Lower lobe of right lung (tissue), 2 donors: Measurements from ENCODE around the gene APH1B. TPM values are rescaled to one million over a fixed set of nuclear protein-coding genes. Genes with fewer than 3 reads are reported as not detected.

Source experiments
- ATAC-seq, 2 donors: fragments of 200-7000 bp; cut with Tn5 transposase; one replicate each; pipeline ENCODE4 v1.9.1; 2020 to 2022; ENCODE audit warnings: mild to moderate bottlenecking in 2 of 2, moderate library complexity in 2 of 2
- DNase-seq: peaks from one replicate; pipeline ENCODE4 v3.0.0-alpha.2; 2020
- H3K27ac ChIP-seq: fragments of 200-600 bp; one replicate; pipeline ENCODE4 v1.8.0; 2022
- H3K27me3 ChIP-seq: fragments of 200-600 bp; one replicate; pipeline ENCODE4 v1.8.0; 2022; ENCODE audit warnings: low read depth
- H3K36me3 ChIP-seq: fragments of 200-600 bp; one replicate; pipeline ENCODE4 v1.8.0; 2022; ENCODE audit warnings: mild to moderate bottlenecking
- H3K4me1 ChIP-seq: fragments of 200-600 bp; one replicate; pipeline ENCODE4 v1.8.0; 2022
- H3K4me3 ChIP-seq: fragments of 200-600 bp; one replicate; pipeline ENCODE4 v1.8.0; 2022; ENCODE audit warnings: mild to moderate bottlenecking
- H3K9me3 ChIP-seq: fragments of 200-600 bp; one replicate; pipeline ENCODE4 v1.8.0; 2022
- CTCF ChIP-seq: fragments of 200-600 bp; IDR thresholded peaks from one replicate; pipeline ENCODE4 v1.8.0; 2022; ENCODE audit warnings: antibody characterized with exemption, mild to moderate bottlenecking
- intact Hi-C: fragments of 100-400 bp; cut with DNase I; formaldehyde crosslinking; loops from one replicate; pipeline ENCODE4 v1.11.0; 2022
- total RNA-seq: library from RNA; stranded (reverse); fragmentation: NEBNext Ultra II Directional; extraction: Animal tissue kit (Norgen Biotek cat#: 25700); gene quantifications from one replicate; pipeline ENCODE4 v1.2.1, GENCODE V29; 2021
- donor health status: DM: no; HTN: yes; CAD: no; lungs with severe emphysema.

APH1B gene
- total RNA-seq, 1 donor from 2014 or later: 31.0 TPM

GRCh38 chr15:63358241-63359029 is 81.0 kb downstream of the APH1B start:
- ATAC-seq (no peak), DNase-seq (no peak)
- Histone ChIP-seq H3K4me1 (no peaks in the 10 kb centered on the region), H3K27me3 (no peaks in the 10 kb centered on the region), H3K27ac (no peak overlapping the region), H3K4me3 (no peak overlapping the region), H3K9me3 (no peaks in the 10 kb centered on the region), H3K36me3 (no peaks in the 10 kb centered on the region)
- no peak for TF ChIP-seq CTCF
- intact Hi-C loops: no loop called here

Other genes with a start within 250 kb of the APH1B start
- 137 TPM for gene TPM1, start 234.9 kb upstream of the APH1B start, total RNA-seq
- 34.7 TPM for gene LACTB, start 155.7 kb upstream of the APH1B start, total RNA-seq
- gene RPS27L, start 120.1 kb upstream of the APH1B start, total RNA-seq: 184 TPM
- gene RAB8B, start 88.0 kb upstream of the APH1B start, total RNA-seq: 72.7 TPM
- gene CA12, start 104.2 kb downstream of the APH1B start, total RNA-seq: 4.9 TPM
- 74.5 TPM for gene USP3, start 227.0 kb downstream of the APH1B start, total RNA-seq